Hematopoietic multipotent progenitor cell (in vitro differentiated cells): Measurements from ENCODE around the gene TTLL5. TPM values are rescaled to one million over a fixed set of nuclear protein-coding genes. Genes with fewer than 3 reads are reported as not detected.
A peak's percentile ranks its signal among the peaks of the same experiment; 100 is the strongest.

Experiments
- DNase-seq, 3 donors: peaks; one replicate each; pipeline ENCODE4 v3.0.0-alpha.2; 2011 to 2015; ENCODE audit warnings: low read depth in 2 of 3, low spot score in 2 of 3
- total RNA-seq: library from RNA; depleted of rRNA; stranded (reverse); fragments of >200 nt; gene quantifications from one replicate; pipeline ENCODE4 v1.2.3, GENCODE V29; 2012

TTLL5 gene
- total RNA-seq, 1 donor = 24.8 TPM

DNA sequence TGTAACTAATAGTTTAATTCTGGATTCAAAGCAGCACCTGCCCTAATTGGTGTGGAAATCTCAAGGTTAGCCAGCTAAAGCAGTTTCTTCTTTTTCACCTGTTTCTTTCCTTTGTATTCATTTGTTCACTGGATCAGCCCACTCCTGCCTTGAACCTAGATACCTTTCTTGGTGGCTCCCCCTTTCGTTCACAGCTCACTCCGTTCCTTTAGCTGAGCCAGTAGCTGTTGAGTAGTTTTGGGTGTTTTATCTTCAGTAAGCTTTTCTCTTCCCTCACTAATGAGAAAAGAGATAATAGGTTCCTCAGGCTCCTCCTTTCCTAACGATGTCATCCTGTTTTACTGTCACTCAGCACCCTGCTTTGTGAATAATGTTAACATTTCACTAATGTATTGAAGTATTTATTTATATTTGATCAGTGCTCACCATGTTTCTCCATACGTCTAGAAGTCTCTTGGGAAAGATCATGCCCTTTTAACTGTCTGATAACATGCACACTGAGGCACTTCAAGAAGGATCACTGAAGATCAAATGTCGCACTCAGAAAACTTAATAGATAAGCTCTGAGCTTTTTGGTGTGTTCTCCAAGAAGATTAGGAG is 199.6 kb downstream of the TTLL5 start:
- DNase-seq = no peak

DNA sequence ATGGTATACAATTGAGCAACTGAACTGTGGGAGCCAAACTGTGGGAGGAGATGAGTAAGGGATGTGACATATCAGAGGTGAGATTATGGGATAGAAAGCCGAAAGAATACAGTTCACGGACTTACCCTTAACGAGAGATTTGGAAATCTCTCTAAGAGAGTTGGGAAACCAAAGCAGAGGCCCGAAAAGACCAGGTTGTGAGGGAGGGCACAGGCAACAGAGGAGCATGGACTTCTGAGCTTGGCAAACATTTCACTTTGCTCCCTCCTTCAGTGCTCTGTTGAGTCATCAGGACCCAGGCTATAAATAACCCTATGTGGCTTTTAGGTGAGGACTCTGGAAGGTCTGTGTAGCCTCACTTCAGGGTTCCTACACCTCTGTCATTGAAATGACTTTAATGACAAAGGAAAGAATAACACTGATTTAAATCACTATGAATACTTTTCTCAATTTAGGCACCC is 200.1 kb downstream of the TTLL5 start:
- no peak for DNase-seq

DNA sequence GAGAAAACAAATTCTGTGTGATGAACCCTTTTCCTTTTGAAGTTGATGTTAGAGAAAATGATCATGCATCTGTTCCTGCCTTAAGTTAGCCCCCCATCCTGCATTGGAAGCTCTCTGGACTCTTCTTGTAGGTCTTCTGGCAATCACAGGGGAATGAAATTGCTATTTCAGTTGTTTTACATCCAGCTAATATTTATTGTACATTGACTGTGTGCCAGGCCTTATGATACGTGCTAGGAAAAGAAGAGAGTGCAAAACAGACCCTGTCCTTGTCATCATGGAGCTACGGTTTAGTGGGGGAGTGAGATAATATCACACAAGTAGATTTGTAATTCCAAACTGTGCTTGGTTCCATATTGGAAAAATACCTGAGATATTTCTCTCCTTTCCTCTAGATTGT is 202.2 kb downstream of the TTLL5 start:
- no peak for DNase-seq

DNA sequence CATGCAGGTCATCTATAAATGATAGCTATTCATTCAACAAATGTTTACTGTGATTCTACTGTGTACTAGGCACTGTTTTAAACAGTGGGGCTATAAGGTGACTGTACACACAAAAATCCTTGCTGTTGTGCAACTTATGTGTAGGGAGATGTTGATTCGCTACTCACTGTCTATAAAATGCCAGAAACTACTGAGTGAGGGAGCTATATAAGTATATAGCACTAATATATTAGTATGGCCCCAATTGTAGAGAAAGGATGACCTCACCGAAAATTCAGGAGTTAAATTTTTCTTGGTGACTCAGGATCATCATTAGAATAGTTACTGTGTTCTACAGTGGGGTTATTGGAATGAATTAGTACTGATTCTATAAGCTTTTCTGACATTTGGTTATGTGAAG is 203.3 kb downstream of the TTLL5 start:
- DNase-seq = no peak

DNA sequence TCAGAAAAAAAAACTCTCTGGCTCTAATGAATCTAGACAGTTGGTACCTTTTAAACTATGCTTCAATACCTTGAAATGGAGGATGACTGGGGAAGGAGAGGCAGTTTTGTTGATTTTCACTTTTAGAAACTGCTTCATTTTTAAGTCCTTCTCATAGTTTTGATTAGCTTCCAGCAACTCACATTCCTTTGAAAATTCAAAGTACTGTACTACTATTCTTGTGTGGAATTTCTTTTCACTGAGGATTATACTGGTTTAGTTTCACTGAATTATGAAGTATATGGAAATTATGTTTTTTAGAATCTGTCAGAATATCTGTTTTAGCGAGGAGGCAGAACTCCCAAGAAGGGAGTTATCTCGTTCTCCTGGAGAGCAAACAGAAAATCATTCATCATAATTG is 204.5 kb downstream of the TTLL5 start:
- no peak for DNase-seq

DNA sequence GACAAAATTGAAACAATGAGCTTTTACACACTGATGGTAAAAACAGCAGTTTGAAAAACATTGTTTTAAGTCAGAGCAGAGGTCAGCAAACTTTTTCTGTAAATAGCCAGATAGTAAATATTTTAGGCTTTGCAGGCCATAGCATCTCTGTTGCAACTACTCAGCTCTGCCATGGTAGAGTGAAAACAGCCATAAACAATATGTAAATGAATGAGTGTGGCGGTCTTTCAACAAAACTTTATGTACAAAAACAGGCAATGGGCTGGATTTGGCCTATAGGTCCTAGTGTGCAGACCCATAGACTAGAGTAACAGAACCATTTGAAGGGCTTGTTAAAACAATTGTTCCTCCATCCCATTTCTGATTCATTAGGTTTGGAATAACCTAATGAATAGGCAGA is 205.9 kb downstream of the TTLL5 start:
- no peak for DNase-seq

DNA sequence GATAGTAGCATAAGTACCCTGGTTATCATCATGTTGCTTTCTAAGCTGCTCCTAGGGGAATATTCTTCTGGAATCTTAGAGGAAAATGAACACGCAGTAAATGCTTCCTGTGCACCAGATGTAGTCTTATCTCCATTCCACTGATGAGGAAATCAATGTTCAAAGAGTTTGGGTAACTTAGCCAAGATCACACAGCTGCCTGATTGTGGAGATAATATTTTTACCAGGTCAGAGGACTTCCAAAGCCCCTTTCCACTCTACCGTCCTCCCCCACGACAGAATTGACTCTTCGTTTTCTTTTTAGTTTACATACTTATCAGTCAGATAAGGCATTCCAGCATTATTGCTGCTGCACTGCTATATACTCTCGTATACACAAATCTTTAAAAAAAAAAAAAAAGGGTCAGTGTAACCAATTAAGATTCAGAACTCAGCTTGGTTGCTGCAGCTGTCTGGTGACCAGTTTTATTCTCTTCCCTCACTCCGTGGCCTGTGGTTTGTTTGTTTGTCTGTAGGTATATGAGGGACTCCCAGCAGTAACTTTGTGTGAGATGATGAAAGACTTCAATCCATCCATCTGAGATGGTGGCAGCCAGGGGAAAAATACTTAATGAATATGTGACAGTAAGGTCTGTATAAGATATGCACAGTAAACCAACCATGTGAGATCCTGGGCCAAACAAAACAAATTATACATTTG is 210.3 kb downstream of the TTLL5 start:
- DNase-seq = no peak

DNA sequence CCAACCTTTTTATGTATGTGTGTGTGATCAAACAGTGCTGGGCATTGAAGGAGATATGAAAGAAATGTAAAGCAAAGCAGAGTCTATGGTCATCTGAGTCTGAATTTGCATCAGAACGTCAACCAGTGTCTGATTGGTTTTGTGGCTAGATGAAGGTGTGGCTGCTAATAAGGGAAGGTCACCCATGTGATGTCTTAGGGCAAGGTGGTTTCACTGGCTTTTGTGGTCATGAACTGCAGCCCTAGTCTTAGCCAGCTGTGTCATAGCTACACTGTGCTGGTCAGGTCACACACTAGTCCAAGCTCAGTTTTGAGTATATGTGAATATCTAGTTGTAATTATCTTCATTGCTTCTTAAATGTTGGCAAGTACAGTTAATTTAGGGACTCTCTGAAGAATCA is 214.9 kb downstream of the TTLL5 start:
- no peak for DNase-seq

DNA sequence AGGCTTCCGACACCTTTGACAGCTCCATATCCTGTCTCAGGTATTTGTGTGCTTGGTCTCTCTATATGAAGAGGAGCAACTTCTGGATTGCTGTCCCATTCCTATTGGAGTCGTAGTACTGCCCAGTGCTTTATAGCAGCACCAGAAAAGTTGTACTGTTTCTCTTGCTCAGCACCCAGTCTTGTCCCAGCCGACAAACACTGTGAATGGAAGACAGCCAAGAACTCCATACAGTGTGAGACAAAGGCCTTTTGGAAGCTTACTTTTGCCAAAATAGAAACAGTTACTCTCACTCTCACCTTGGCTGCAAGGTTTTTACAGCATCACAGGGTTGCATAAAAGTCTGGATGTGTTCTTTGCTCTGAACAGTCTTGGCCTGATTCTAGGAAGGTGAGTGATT is 215.5 kb downstream of the TTLL5 start:
- no peak for DNase-seq

DNA sequence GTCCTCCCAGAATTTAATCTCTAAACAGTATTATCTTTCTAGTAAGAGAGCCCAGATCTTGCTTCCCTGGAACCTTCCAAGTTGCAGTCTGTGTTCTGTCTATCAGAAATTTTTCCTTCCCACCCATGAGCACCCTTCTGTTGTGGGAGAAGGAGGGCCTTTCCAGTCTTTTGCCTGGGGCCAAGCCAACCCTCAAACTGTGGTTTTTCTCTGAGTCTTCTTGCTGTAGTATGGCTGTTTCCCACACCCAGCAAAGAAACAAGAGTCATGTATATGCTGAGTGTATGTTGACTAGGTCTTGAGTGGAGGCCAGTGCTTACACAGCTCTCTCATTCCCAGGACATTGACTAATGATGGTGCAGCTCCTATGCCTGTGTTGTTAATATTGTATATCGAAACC is 216.2 kb downstream of the TTLL5 start:
- DNase-seq = no peak

DNA sequence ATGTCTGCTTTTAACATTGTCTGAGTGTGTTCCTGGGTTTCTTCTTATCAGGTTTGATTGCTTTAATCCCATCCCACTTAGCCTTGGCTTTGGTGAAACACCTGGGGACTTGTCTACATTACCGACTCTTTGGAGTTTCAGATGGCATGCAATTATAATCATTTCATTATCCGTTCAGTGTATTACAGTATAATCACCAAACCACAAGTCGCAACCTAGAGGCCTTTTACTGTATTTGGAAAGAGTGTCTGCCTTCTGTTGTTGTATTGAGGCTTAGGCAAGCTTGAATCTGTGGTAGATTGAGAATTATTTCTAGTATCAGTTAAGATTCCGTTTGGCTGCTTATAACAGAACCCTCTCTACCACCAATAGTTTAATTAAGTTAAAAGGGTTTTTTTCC is 216.8 kb downstream of the TTLL5 start:
- no peak for DNase-seq

DNA sequence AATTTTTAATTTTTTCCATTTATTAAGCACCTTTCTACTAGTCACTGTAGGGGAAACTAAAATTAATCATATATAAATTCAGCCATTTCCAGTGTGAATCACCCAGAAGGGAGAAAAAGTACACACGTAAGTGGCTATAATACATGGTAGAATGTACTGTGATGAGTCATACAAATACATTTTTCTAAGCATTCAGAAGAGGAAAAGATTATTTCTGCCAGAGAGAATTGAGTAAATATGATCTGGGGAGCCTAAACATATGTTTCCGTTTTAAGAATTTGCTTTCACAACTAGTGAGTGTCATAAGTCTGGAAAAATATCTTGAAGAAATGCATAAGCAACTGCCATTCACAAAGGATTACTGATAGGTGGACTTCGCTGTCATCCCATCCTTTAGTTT is 218.0 kb downstream of the TTLL5 start:
- DNase-seq = no peak

DNA sequence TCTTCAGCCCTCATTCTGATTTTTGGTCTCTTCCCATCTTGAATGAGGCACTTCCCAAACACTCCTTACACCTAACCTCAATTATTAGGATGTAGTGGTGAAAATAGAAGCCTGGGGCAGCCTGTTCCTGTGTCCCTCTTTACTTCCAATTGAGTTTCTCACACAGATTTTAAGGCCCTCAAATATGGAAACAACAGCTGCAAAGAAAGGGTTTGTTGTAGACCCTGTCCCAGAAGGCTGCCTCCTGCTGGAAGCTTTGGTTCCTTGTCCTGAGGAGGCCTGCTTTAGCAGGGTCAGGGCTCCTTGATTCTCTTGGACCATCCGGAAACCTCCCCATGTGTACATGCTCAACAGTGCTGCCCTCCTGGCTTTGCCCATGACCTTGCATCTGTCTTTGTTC is 219.5 kb downstream of the TTLL5 start:
- no peak for DNase-seq

DNA sequence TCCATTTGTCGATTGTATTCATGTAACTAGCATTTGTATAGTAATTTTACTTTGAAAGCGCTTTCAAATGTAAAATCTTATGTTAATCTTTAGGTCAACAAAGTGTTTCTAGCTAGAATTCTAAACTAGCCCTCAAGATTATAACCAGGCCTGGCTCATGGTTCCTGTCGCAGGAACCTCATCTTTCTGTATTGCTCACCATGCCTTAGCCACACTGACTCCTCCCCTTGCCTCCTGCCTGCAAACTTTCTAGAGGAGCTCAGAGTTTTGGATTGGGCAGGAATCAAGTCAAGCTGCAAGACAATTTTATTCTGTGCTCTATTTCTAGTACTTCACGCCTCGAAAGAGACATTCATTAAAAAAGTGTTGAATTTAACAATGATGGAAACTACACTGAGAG is 220.9 kb downstream of the TTLL5 start:
- DNase-seq = no peak

DNA sequence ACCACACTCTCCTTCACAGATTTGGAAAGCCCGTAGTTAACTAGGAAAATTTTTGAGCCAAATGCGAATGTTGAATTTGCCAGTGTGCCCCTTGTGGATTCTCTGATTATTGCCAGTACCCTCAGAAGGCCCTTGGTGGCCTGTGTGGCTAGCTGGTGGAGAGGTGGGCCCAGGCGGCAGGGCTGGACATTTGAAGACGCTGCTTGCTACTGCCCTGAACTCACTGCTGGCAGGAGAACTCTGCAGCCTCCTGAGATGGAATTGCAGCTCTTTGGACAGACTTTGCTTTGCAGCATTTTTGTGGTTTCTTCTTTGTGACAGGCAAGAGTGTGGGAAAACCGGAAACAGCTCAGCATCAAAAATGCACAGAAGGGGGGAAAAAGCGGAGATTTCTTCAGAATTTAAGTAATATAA is 223.2 kb downstream of the TTLL5 start:
- no peak for DNase-seq

DNA sequence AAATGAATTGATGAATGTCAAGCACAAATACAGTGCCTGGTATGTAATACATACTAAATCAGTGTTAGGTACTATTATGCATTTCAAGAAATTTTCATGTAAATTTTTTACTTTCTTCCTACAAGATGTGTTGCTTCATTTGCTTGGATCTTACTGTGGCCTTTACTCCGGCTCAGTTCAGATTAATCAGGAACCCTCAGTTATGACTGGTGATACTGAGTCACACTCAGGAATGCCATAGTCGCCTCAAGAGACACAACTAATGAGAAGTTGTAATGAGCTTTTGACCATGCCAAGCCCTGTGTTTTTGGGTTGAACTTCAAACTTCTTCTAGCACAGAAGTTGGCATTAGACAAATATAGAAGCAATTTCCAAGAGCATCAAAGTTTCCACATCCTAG is 224.8 kb downstream of the TTLL5 start:
- no peak for DNase-seq

DNA sequence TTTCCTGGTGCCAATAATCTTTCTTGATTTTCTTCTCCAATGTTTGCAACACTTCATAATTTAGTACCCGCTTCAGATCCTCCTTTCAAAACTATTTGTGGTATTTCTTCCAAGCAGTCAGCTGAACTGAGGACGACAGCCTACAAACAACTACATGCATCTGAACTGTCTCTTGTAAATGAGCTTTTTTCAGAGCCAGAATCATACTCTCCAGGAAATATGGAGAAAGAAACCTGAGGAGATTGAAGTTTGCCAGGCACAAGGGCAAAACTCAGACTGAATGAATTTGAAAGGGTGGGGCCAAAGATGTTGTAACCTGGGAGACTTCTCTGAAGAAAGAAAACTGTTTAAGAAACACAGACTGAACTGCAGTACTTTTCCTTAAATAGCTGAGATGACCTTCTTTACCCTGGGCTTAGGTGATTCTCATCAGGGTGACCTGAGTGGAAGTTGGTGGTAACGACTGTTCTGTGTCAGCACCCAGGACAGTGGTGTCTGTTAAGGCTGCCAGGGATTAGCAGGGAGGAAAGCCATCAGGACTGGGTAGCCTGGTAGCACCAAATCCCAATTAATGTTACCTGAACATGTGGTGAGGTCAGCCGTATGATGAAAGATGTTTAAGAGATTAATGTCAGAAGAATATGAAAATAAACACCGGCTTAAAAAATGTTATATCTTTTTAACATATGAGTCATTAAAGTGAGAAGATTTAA is 225.7 kb downstream of the TTLL5 start:
- DNase-seq = no peak

DNA sequence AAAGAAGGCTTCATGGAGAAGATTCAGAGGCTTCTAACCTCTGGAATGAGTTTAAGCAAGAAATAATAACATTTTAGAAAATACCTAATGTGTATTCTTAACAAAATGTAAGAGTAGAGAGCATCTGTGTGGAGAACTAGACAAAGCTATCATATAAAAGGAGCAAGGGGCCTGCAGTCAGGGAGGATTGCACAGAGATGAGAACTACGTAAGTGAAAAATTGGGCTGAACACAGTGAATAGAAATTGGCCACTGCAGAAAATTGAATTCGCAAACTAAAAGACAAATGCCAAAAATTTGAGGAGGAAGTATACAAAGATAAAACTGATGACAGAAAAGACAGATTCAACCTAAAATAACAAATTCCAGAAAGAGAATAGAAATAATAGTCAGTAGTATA is 227.9 kb downstream of the TTLL5 start:
- DNase-seq = no peak

DNA sequence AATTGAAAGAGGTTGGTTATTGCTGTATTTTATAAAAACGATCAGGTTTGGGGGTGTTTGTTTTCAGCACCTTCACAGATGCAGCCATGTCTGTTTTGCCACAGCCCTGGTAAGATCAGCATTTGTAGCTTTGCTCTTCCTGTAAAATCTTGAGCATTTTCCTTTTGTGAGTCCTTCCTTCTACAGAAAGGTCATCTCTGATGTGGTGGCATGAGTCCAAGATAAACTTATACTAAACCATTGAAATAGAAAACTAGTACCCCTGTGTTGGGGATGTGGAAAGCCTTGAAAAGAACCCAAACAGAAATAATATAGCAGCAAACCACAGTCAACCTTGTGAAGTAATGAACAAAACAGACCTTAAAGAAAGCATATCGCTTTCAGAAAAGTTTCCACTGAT is 235.3 kb downstream of the TTLL5 start:
- DNase-seq = no peak

DNA sequence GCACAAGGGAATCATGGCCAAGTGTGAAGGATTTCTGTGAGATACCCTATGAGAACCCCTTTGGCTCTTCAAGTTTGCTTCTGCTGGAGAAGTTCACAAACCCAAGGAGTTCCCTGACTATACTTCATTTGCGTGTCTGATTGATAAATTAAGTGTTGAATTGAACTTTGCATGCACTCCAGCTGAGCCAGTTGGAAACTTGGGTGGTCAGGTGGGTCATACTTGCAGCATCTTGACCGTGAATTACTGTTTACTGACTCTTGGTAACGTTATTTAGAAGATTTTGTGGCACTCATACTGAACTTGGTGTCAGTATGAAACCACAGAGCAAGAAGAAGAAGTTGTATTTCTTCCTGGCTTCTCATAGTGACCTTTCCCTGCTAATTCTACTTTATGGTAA is 243.3 kb downstream of the TTLL5 start:
- DNase-seq = no peak

DNA sequence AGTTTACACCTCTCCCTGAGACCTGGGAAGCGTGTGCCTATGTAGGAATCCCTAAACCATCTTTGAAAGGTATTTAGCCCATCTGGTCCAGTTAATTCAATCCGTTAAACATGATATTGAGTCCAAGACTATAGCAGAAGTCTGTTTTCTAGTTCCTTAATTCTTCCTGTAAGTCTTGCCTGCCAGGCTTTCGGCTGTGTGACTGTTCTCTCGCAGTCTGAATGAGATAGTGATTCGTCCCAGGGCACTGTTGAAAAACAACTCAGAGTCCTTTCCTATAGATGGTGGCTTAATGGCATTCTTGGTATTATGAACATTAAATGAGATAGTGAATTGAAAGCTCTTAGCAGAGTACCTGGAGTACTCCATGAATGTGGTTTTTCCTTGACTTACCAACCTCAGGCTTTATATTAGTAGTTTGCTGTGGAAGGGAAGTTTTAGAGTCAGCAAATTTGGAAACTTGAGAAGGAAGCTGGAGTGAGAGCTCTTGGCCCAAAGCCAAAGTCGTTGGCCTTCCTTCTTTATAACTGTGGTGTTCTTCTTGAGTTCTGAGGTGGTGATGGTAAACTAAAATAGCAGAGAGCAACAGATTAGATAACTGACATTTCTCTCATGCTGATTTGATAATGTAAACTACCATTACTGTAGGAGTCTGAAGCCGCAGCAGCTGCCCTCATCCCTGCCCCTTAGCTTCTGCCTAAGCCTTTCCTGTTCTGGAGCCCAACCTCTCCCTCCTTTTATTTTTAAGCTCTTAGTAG is 244.3 kb downstream of the TTLL5 start:
- peak in 1 of 3 donors; percentile 52 for DNase-seq
